ENCODE measurements around the gene CERS6.

DNA sequence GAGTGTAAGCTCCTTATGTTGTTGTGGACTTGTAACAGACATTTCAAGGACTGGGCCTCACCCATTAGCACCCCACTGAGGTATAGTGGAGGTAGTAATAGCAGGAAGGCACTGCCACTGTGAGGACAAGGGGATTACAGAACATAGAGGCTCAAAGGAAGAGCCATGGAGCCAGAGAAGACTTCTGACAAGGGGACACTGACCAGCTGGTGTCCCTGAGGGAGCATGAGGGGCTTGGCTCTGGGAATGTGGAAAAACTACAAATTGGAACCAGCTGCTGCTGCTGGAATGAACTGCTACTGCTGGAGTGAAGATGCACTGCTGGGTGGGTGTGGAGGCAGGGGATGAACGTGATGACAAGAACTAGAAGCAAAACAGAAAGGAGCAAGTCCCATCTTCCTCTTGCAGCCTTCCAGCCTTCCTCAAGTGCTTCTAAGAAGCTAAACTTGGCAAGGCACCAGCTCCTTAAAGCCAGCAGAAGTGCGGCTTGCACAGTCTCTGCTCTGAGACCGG is 179.0 kb downstream of the CERS6 start:
- no peak for TF ChIP-seq EZH2 (IDR thresholded peaks at IDR 0.05; ENCODE audit: low read depth)
- TF ChIP-seq, protein P1, sequence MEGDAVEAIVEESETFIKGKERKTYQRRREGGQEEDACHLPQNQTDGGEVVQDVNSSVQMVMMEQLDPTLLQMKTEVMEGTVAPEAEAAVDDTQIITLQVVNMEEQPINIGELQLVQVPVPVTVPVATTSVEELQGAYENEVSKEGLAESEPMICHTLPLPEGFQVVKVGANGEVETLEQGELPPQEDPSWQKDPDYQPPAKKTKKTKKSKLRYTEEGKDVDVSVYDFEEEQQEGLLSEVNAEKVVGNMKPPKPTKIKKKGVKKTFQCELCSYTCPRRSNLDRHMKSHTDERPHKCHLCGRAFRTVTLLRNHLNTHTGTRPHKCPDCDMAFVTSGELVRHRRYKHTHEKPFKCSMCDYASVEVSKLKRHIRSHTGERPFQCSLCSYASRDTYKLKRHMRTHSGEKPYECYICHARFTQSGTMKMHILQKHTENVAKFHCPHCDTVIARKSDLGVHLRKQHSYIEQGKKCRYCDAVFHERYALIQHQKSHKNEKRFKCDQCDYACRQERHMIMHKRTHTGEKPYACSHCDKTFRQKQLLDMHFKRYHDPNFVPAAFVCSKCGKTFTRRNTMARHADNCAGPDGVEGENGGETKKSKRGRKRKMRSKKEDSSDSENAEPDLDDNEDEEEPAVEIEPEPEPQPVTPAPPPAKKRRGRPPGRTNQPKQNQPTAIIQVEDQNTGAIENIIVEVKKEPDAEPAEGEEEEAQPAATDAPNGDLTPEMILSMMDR (conservative IDR thresholded peaks at IDR 0.05) = no peak
